ENCODE results near the gene DCHS2.

Gene DCHS2

DNA sequence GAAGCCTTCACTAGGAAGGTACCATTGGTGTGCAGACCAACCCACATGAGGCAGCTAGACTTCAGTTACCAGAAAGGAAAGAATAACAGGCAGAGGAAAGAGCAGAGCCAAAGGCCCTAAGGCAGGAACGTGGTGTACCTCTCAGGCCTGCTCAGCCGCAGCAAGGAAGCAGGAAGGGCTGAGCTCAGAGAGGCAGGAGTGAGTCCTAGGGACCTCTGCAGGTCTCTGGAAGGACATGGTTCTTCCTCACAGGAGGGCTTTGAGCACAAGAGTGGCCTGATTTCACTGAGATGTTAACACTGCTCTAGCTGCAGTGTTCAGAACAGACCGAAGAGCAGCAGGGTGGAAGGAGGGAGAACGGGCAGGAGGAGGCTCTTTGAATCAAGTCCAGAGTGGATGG, 124.6 kb downstream of the DCHS2 start:
- no peak for DNase-seq

DNA sequence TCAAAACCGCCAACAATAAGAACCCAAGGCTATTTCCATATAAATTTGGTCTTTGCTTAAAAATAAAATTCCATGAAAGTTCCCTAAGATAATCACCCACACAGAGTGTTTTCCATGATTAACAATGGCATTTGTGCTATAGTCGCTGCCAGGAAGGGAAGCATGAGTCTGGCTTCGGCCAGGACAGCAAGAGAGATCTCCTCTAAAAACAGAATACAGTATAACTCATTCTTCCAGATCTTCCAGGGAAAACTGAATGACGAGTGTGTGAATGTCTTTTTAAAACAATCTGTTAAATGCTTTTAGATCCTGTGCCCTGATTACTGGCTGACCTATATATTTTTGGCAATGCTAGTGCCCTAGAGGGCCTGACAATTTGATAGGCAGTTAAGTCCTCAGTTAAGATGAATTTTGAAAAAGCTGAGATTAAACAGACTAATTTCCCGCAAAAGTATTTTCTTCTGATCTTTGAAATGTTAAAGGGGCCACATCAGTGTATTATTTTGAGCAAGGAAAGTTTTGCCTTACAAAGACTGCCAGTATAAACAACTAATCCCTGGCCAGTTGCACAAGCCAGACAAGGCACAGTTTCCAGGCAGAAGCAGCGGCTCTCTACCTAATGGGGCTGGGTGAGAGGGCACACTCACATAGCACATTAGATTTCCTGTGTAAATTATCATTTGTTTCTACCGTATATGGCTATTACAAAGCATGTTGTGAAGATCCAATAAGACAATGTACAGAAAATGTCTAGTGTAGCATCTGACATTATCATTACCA, 127.3 kb downstream of the DCHS2 start:
- DNase-seq, result no peak

DNA sequence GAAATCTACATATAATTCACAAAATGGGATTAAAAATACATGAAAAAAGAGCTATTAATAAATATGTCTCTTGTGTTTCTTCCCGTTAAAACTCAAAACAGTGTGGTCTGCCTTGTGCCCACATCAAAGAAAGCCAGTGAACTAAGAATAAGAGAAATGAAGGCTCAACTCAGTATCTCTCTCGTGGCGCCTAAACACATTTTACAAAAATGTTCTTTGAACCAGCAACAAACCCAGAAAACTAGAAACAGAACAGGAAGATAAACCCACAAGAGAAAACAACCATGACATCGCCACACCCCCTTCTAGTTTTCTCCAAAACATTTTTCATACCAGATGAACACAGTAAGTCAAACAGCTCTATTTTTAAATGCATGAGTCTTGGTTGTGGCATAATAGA, 130.1 kb downstream of the DCHS2 start:
- DNase-seq, result no peak

DNA sequence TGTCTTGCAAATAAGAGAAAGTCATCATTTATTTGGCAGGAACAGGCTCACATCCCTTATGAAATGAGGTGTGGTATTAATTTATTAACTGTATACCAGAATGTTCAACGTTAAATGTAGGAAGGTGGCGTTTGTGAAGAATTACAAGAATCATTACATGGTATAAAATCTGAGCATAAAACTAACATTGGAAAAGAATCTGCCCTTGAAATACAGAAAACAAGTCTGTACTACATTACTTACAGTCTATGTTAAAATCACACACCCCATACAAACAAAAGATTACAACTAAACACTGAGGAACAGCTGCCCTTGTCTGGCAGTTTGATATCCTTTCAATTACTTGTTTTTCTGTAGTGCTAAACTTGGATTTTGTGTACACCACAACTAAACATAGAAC, 131.1 kb downstream of the DCHS2 start:
- no peak for DNase-seq

DNA sequence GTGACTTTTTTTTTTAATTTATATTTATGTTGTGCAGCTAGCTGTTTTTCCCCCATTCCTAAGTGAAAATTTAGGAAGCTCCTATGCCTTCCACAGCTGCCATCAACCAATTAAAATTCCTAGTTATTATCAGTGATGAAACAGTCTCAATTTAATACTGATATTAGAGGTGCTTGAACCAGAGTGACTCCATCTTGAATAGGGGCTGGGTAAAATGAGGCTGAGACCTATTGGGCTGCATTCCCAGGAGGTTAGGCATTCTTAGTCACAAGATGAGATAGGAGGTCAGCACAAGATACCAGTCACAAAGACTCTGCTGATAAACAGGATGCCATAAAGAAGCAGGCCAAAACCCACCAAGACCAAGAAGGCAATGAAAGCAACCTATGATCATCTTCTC, 136.7 kb downstream of the DCHS2 start:
- no peak for DNase-seq

DNA sequence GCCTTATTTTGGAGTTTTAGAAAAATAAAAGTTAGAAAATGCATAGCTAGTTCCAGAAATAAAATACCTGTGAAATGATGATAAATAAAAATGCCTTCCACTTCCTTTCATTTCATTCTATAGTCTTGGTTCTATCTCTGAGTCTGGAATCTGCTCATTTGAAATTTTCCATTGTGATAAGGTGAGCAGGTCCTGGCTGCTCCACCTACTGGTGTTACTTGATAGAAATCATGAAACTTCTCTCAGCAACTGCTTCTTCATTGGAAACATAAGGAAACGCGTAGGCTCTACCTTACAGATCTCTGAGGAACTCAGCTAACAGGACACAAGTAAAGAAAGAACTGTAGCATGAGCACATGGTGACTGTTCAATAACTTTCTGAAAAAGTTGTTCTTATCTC, 141.8 kb downstream of the DCHS2 start:
- DNase-seq, result no peak

DNA sequence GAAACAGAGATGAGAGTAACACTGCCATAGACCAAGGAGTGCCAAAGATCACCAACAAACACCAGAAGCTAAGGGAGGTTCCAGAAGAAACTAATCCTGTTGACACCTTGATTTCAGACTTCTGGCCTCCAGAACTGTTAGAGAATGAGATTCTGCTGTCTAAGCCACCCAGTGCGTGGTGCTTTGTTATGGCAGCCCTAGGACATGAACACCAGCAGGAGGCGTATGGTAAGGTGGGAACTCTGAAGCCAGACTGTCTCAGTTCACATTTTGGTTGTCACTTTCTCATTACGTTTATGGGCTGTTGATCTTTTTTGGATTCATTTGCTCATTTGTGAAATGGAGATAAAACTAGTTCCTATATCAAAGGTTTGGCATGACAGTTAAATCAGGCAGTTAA, 142.9 kb downstream of the DCHS2 start:
- DNase-seq, result no peak

GRCh38 chr4:154345359-154345758, 146.2 kb downstream of the DCHS2 start:
- no peak for DNase-seq

- no peak for DNase-seq
Measured at GRCh38 chr4:154344686-154345085, 146.9 kb downstream of the DCHS2 start.

DNA sequence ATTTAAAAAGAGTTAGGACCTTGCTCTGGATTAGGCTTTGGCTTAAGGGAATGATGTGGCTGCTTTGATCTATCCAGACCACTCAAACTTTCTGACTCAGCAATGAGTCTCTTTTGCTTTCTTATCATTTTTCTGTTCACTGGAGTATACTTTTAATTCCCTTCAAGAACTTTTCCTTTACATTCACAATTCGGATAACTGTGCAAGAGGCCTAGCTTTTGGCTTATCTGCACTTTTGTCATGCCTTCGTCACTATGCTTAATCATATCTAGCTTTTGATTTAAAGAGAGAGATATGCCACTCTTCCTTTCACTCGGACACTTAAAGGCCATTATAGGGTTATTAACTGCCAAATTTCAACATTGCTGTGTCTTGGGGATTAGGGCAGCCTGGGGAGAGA, 147.9 kb downstream of the DCHS2 start:
- DNase-seq, result no peak

DNA sequence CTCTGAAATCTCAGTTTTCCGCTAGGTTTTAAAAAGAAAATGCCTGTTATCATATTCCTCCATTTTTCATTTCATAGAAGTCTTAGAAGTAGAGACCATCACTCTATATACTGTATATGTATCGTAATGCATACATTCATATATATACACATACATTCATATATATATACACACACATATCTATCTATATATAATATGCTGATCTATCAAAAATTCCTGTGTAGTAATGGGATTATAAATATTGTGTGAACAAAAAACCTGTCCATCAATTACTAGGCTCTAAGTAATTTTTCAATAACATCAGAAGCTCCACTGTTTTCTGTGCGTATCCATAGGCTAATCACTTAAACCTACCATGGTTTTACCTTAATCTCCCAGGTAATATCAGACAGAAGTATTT, 150.2 kb downstream of the DCHS2 start:
- no peak for DNase-seq

DNA sequence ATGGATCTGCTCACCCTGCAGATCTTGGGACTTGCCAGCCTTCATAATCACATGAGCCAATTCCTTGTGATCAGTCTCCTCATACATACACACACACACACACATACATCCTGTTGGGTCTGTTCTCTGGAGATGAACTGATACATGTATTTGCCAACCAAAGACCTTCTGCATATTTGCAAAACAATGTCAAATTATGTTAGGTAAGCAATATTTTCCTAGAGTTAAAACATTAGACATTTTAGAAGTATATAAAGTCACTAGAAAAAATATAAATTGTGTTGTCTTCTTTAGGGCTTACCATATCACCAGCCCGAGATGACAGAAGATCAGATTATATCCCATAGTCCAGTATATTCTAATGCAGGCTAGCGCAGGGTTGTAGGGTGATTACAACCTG, 156.0 kb downstream of the DCHS2 start:
- no peak for DNase-seq

GRCh38 chr4:154332681-154333421, 158.7 kb downstream of the DCHS2 start:
- peak; percentile 27 for DNase-seq

- DNase-seq, result no peak
Measured at GRCh38 chr4:154329939-154330338, 161.7 kb downstream of the DCHS2 start.

- DNase-seq, result no peak
Measured at GRCh38 chr4:154329268-154329868, 162.2 kb downstream of the DCHS2 start.

GRCh38 chr4:154328030-154328429, 163.6 kb downstream of the DCHS2 start:
- no peak for DNase-seq

DNA sequence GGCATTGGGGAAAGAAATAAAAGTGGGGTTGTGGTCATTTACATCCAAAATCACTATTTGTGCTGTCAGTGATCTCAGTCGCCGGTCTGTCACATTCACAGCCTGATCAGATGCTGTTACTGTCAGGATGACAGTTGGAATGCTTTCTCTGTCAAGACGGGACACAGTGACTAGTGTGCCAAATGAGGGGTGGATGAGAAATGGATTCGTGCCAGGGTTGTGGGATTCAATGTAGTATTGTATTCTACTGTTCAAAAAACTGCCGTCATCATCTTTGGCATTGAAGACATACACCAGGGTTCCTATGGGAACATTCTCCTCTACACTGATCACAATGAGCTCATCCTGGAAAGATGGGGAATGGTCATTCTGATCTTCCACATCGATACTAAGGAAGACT, 171.1 kb downstream of the DCHS2 start:
- DNase-seq, result no peak

DNA sequence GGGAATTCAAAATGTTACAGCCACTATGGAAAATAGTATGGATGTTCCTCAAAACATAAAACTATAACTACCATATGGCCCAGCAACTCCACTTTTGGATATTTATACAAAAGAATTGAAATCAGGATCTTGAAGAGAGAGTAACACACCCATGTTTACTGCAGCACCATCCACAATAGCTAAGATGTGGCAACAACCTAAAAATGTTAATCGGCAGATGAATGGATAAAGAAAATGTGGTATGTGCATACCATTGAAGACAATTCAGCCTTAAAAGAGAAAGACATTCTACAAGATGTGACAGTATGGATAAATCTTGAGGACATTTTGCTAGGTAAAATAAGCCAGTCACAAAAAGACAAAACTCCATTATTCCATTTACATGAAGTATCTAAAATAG, 171.9 kb downstream of the DCHS2 start:
- DNase-seq, result no peak

DNA sequence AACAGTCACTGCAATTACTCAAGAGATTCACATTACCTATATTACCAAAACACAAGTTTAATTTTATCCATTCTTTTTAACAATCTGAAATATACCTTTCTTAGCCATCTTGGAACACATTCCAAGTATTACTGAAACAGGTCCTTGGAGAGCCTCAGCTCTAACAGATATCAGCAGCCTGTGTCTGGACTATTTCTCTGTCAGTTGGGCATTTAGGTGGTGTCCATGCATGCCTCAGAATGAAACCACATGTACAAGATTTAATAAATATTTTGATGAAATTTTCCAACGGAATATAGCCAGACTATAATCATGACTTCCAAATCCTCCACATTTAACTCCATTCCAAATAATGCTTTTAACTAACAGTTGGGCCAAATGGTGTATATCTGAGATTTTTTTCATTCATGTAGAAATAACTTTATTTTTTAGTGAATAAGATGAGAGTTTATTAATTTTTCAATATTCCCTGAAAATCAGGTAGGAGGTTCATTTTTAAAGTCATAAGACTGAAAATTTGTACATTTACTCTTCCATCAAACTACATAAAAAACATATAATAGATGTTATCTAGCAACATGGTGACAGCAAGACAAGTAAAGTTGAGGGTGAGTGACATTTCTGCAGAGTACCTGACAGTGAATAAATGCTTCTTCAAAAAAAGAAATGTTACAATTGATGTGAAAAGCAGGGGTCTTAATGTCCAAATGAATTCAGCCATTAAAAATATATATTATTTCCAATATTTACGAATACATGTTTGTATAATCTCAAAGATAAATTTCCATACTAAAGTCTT, 174.2 kb downstream of the DCHS2 start:
- no peak for DNase-seq

DNA sequence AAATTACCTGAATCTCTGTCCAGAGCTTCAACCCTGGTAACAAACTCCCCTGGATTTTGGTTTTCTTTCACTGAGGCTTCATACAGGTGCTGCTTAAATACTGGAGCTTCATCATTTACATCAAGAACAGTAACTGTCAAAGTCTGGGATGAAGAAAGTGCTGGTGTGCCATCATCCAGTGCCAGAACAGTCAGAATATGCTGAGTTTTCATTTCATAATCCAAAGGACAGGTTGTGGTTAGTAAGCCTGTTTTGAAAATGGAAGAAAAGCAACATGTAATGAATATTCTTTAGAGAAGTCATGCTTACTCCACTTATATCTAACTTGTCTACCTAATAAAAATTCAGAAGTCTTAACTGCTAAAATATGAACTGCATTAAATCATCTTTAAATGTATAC, 175.9 kb downstream of the DCHS2 start:
- no peak for DNase-seq

GRCh38 chr4:154314248-154314647, 177.4 kb downstream of the DCHS2 start:
- no peak for DNase-seq

DNA sequence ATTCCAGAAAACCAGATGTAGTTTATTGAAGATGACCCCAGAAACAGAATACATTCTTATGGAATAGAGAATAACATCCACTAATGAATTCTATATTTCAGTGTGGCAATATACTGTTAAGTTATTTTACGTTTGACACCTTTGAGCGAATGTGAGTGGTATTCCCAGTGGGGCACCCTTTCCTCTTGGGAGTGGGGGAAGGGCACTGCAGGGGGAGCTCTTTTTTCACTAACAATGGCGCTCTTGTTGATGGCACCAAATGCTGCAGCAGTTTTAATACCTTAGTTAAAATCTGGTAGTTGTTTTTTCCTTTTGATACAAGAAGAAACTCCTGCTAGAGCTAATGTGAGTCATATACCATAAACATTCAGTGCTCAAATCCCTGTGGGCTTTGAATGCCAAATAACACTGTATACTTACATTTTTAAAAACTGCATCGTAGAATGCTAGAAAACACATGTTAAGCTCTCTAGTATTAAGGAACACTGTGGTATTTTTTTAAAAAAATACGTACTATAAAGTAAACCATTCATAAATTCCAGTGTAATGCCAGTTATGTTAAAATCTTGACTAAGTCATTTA, 178.5 kb downstream of the DCHS2 start:
- DNase-seq, result no peak

- DNase-seq, result no peak
Measured at GRCh38 chr4:154312246-154312645, 179.4 kb downstream of the DCHS2 start.
